Right lobe of liver (tissue), 6 donors: ENCODE results near the gene PIK3R3. TPM values are rescaled to one million over a fixed set of nuclear protein-coding genes. Genes with fewer than 3 reads are reported as not detected.

Experiments used
- ATAC-seq, 4 donors: fragments of 200-7000 bp; cut with Tn5 transposase; one replicate each; pipeline ENCODE4 v1.9.1; 2020; ENCODE audit warnings: mild to moderate bottlenecking in 4 of 4, moderate library complexity in 4 of 4
- DNase-seq, 3 donors: peaks; one replicate each; pipeline ENCODE4 v3.0.0-alpha.2; 2020
- H3K27ac ChIP-seq, 3 donors: fragments of 200-600 bp; one replicate each; pipeline ENCODE4 v1.8.0; 2022
- H3K27me3 ChIP-seq, 2 donors: fragments of 200-600 bp; one replicate each; pipeline ENCODE4 v1.8.0; 2022
- H3K36me3 ChIP-seq, 4 donors: fragments of 200-600 bp; sonication (generic) in 1 of 4; one replicate each; pipeline versions ENCODE4 v1.5.1 to v1.8.0; 2017 to 2022; ENCODE audit warnings: control low read depth in 1 of 4
- H3K4me1 ChIP-seq, 4 donors: fragments of 200-600 bp; sonication (generic) in 1 of 4; one replicate each; pipeline versions ENCODE4 v1.5.1 to v1.8.0; 2017 to 2022; ENCODE audit warnings: control low read depth in 1 of 4
- H3K4me3 ChIP-seq, 3 donors: fragments of 200-600 bp; one replicate each; pipeline ENCODE4 v1.8.0; 2022
- H3K9me3 ChIP-seq, 4 donors: fragments of 200-600 bp; sonication (generic) in 1 of 4; one replicate each; pipeline versions ENCODE4 v1.5.1 to v1.8.0; 2017 to 2022; ENCODE audit warnings: control low read depth in 1 of 4
- CTCF ChIP-seq, 4 donors: fragments of 200-600 bp in 3 of 4; fragments of 450-650 bp in 1 of 4; IDR thresholded peaks; one replicate each; pipeline versions ENCODE4 v1.5.1 to v1.8.0; 2016 to 2022; ENCODE audit warnings: antibody characterized with exemption in 4 of 4, mild to moderate bottlenecking in 2 of 4
- POLR2A ChIP-seq: fragments of 450-650 bp; IDR thresholded peaks from one replicate; pipeline ENCODE4 v1.6.1; 2017; ENCODE audit warnings: antibody characterized with exemption, mild to moderate bottlenecking
- WGBS: methylation state at CpG from one replicate; pipeline ENCODE4 v1.1.6; 2018; ENCODE audit warnings: low coverage, low lambda C conversion rate; ENCODE audit not compliant: insufficient coverage; ENCODE audit errors: missing lambda C conversion rate; 5-methylcytosine and 5-hydroxymethylcytosine counted together
- intact Hi-C, 2 donors: fragments of 100-400 bp; cut with DNase I; formaldehyde crosslinking; loops; one replicate each; pipeline versions ENCODE4 v1.11.2 to v1.14.1; 2022
- total RNA-seq, 6 experiments: library from RNA; depleted of rRNA in 2 of 6; stranded (reverse); fragments of >200 nt in 2 of 6; fragmentation: NEBNext Ultra II Directional in 3 of 6; extraction: Animal tissue kit (Norgen Biotek cat#: 25700) in 3 of 6; gene quantifications; one replicate each; pipeline versions ENCODE4 v1.1.0 to v1.2.4, GENCODE V29; 2016 to 2023
- donor health status: DM: no; HTN: yes; CAD: no.
- donor health status: DM: no; HTN: no; CAD: no.
- donor health status: DM: no; HTN: no; CAD: no.
- donor health status: DM: no; HTN: yes; CAD: no.
- donor health status: DM: no; HTN: yes; CAD: no.

Gene PIK3R3
- total RNA-seq, 6 experiments from 2014 or later = 2.0 to 4.3 (median 2.8) TPM

- intact Hi-C loops = no loop called here
These were observed 18.5 kb downstream of the PIK3R3 start for GRCh38 chr1:46113948-46114347.

GRCh38 chr1:46112108-46112507 lies 20.3 kb downstream of the PIK3R3 start:
- intact Hi-C loops = no loop called here
- H3K9me3 ChIP-seq = no peaks in the 10 kb centered on the region
- no peak for DNase-seq
- no peak for TF ChIP-seq POLR2A
- TF ChIP-seq CTCF (IDR thresholded peaks at IDR 0.05) = no peak
- no peak overlapping the region for H3K4me3 ChIP-seq
- WGBS = 94% methylated on average over 1 of the region's 1 CpG
- no peak overlapping the region for H3K27ac ChIP-seq
- H3K27me3 ChIP-seq = no peaks in the 10 kb centered on the region
- no peaks in the 10 kb centered on the region for H3K4me1 ChIP-seq
- ATAC-seq = no peak
- no peaks in the 10 kb centered on the region for H3K36me3 ChIP-seq

More at GRCh38 chr1:46113948-46114347, 18.5 kb downstream of the PIK3R3 start:
- TF ChIP-seq POLR2A (no peak), CTCF (IDR thresholded peaks at IDR 0.05) (no peak)
- Histone ChIP-seq H3K36me3 (no peaks in the 10 kb centered on the region), H3K27me3 (no peaks in the 10 kb centered on the region), H3K27ac (no peak overlapping the region), H3K9me3 (no peaks in the 10 kb centered on the region), H3K4me3 (no peak overlapping the region), H3K4me1 (no peaks in the 10 kb centered on the region)
- WGBS = 76% methylated on average over 5 of the region's 5 CpGs
- ATAC-seq (peak in 1 of 4 donors; percentile 43), DNase-seq (no peak)

GRCh38 chr1:46110521-46110920 lies 21.9 kb downstream of the PIK3R3 start:
- Histone ChIP-seq H3K27me3 (no peaks in the 10 kb centered on the region), H3K4me1 (no peaks in the 10 kb centered on the region), H3K4me3 (no peak overlapping the region), H3K9me3 (no peaks in the 10 kb centered on the region), H3K27ac (no peak overlapping the region), H3K36me3 (no peaks in the 10 kb centered on the region)
- TF ChIP-seq POLR2A = no peak
- TF ChIP-seq CTCF (IDR thresholded peaks at IDR 0.05) = no peak
- ATAC-seq = peak in 1 of 4 donors; percentile 26
- WGBS = 64% methylated on average over 1 of the region's 1 CpG
- intact Hi-C loops = no loop called here
- no peak for DNase-seq

GRCh38 chr1:46102769-46103476 lies 29.5 kb downstream of the PIK3R3 start:
- TF ChIP-seq POLR2A (no peak), CTCF (IDR thresholded peaks at IDR 0.05) (no peak)
- intact Hi-C loops = no loop called here
- H3K27ac ChIP-seq = no peak overlapping the region
- no peaks in the 10 kb centered on the region for H3K9me3 ChIP-seq
- H3K4me3 ChIP-seq = no peak overlapping the region
- DNase-seq (no peak), ATAC-seq (no peak)
- 86% methylated on average over 6 of the region's 6 CpGs for WGBS
- no peaks in the 10 kb centered on the region for H3K36me3 ChIP-seq
- no peaks in the 10 kb centered on the region for H3K27me3 ChIP-seq
- H3K4me1 ChIP-seq = no peaks in the 10 kb centered on the region
